Spleen (tissue), 11 donors: ENCODE measurements around the gene DMAC2L. TPM values are rescaled to one million over a fixed set of nuclear protein-coding genes. Genes with fewer than 3 reads are reported as not detected.
A peak's percentile ranks its signal among the peaks of the same experiment; 100 is the strongest.

ENCODE experiments used
- DNase-seq: peaks from one replicate; pipeline ENCODE4 v3.0.0-alpha.2; 2020
- H3K27ac ChIP-seq, 8 donors: fragments of 200-600 bp; sonication (generic) in 7 of 8; 1 replicate in 4 of 8; 2 replicates in 4 of 8; pipeline versions ENCODE4 v1.5.0 to v1.8.0; 2016 to 2021; ENCODE audit warnings: inconsistent platforms in 4 of 8, mild to moderate bottlenecking in 4 of 8, moderate library complexity in 1 of 8
- H3K27me3 ChIP-seq, 7 donors: fragments of 200-600 bp; sonication (generic) in 6 of 7; replicated peaks in 1 of 7; 1 replicate in 4 of 7; 2 replicates in 3 of 7; pipeline versions ENCODE4 v1.5.0 to v1.8.0; 2016 to 2021; ENCODE audit warnings: inconsistent platforms in 3 of 7, mild to moderate bottlenecking in 1 of 7
- H3K36me3 ChIP-seq, 6 donors: fragments of 200-600 bp; sonication (generic) in 5 of 6; 1 replicate in 4 of 6; 2 replicates in 2 of 6; pipeline versions ENCODE4 v1.5.0 to v1.8.0; 2016 to 2021; ENCODE audit warnings: inconsistent platforms in 2 of 6
- H3K4me1 ChIP-seq, 6 donors: fragments of 200-600 bp; sonication (generic) in 5 of 6; 1 replicate in 3 of 6; 2 replicates in 3 of 6; pipeline versions ENCODE4 v1.5.0 to v1.8.0; 2016 to 2021; ENCODE audit warnings: inconsistent platforms in 3 of 6
- H3K4me3 ChIP-seq, 8 donors: fragments of 200-600 bp; sonication (generic) in 7 of 8; 1 replicate in 4 of 8; 2 replicates in 4 of 8; pipeline versions ENCODE4 v1.5.0 to v1.8.0; 2016 to 2021; ENCODE audit warnings: inconsistent platforms in 4 of 8, mild to moderate bottlenecking in 4 of 8, moderate library complexity in 2 of 8
- H3K9me3 ChIP-seq, 8 donors: fragments of 200-600 bp; sonication (generic) in 7 of 8; 1 replicate in 4 of 8; 2 replicates in 4 of 8; pipeline versions ENCODE4 v1.5.0 to v1.8.0; 2016 to 2021; ENCODE audit warnings: inconsistent platforms in 4 of 8
- POLR2A ChIP-seq, 3 donors: fragments of 450-650 bp; IDR thresholded peaks; one replicate each; pipeline ENCODE4 v1.5.1; 2017; ENCODE audit warnings: antibody characterized with exemption in 3 of 3, mild to moderate bottlenecking in 1 of 3
- POLR2AphosphoS5 ChIP-seq, 3 donors: sonication (generic); formaldehyde crosslinking; IDR thresholded peaks; one replicate each; pipeline ENCODE4 v1.5.1; 2017; ENCODE audit warnings: antibody characterized with exemption in 3 of 3
- WGBS, 5 donors: extraction: QIAGEN DNeasy Blood & Tissue Kit in 3 of 5; methylation state at CpG; one replicate each; pipeline versions ENCODE4 v1.1.5 to v1.1.7; 2013 to 2018; 5-methylcytosine and 5-hydroxymethylcytosine counted together
- intact Hi-C: fragments of 100-400 bp; cut with DNase I; formaldehyde crosslinking; loops from one replicate; pipeline ENCODE4 v1.15.0; 2023; ENCODE audit warnings: low total_unique reads
- polyA plus RNA-seq, 3 donors: library from polyadenylated mRNA; stranded (reverse); fragments of 200-250 nt; gene quantifications; one replicate each; pipeline ENCODE4 v1.2.1, GENCODE V29; 2013
- total RNA-seq, 7 donors: library from RNA; depleted of rRNA in 3 of 7; stranded (reverse); fragments of >200 nt in 3 of 7; fragmentation: NEBNext Ultra II Directional in 4 of 7; extraction: Animal tissue kit (Norgen Biotek cat#: 25700) in 4 of 7; gene quantifications; one replicate each; pipeline versions ENCODE4 v1.1.0 to v1.2.1, GENCODE V29; 2016 to 2021
- TF ChIP-seq, protein P1 (sequence below), 11 experiments: fragments of 200-600 bp in 7 of 11; fragments of 450-650 bp in 4 of 11; sonication (generic) in 4 of 11; IDR thresholded peaks in 8 of 11; conservative IDR thresholded peaks in 3 of 11; 1 replicate in 7 of 11; 2 replicates in 4 of 11; pipeline versions ENCODE4 v1.4.0 to v1.8.0; 2016 to 2021; ENCODE audit warnings: antibody characterized with exemption in 11 of 11, inconsistent platforms in 4 of 11, mild to moderate bottlenecking in 1 of 11
- donor health status: healthy with polysubstance abuse.
- donor health status: DM: no; HTN: no; CAD: no; lungs with moderate emphysema.
- donor health status: DM: no; HTN: no; CAD: no.
- donor health status: Bipolar disorder and iron deficiency.
- donor health status: healthy.
- donor health status: DM: no; HTN: no; CAD: no.
- donor health status: DM: yes; HTN: yes; CAD: no.

Gene DMAC2L
- total and polyA plus RNA-seq, 10 donors, result 10.0 to 24.7 (median 18.5) TPM

DNA sequence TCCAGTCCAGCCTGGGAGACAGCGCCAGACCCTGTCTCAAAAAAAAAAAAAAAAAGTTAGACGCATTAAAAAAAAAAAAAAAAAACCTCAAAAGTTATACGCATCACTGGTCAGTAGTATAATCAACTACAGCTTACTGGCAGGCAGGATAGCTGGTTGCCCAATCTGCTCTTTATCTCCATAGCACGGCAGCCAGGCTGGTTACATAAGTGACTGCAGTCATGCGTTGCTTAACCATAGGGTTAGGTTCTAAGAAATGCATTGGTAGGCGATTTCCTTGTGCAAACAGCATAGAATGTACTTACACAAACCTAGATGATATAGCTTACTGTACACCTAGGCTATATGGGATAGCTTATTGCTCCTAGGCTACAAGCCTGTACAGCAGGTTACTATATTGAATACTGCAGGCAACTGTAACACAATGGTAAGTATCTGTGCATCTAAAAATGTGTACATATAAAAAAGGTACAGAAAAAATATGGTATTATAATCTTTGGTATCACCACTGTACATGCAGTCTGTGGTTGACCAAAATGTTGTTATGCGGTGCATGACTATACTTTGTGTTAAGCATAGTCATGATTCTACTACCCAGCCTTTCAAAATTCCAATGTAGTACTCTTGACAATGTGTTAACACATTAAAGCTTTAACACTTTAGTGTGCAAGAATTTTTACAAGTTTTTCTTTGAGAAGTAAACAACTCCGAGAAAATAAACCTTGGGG, 8.2 kb upstream of the DMAC2L start:
- WGBS, 5 donors, result 58 to 87% (median 72%) methylated on average over 8 of the region's 8 CpGs
- DNase-seq, result no peak
- Histone ChIP-seq H3K4me3 (no peak overlapping the region), H3K36me3 (peaks cover 0 to 5% (median 0%) of the 10 kb centered on the region in 6 donors), H3K9me3 (no peaks in the 10 kb centered on the region), H3K27ac (peak overlapping the region in 2 of 8 donors; percentile 32 to 43), H3K4me1 (peaks cover 0 to 6% (median 0%) of the 10 kb centered on the region in 6 donors), H3K27me3 (no peaks in the 10 kb centered on the region)
- TF ChIP-seq, protein P1, sequence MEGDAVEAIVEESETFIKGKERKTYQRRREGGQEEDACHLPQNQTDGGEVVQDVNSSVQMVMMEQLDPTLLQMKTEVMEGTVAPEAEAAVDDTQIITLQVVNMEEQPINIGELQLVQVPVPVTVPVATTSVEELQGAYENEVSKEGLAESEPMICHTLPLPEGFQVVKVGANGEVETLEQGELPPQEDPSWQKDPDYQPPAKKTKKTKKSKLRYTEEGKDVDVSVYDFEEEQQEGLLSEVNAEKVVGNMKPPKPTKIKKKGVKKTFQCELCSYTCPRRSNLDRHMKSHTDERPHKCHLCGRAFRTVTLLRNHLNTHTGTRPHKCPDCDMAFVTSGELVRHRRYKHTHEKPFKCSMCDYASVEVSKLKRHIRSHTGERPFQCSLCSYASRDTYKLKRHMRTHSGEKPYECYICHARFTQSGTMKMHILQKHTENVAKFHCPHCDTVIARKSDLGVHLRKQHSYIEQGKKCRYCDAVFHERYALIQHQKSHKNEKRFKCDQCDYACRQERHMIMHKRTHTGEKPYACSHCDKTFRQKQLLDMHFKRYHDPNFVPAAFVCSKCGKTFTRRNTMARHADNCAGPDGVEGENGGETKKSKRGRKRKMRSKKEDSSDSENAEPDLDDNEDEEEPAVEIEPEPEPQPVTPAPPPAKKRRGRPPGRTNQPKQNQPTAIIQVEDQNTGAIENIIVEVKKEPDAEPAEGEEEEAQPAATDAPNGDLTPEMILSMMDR (IDR thresholded peaks at IDR 0.05 in 8 of 11, conservative IDR thresholded peaks at IDR 0.05 in 3 of 11), result no peak
- TF ChIP-seq POLR2A (IDR thresholded peaks at IDR 0.05) (no peak), POLR2AphosphoS5 (IDR thresholded peaks at IDR 0.05) (peak in 1 of 3 donors; percentile 43)
- intact Hi-C loops, result no loop called here

DNA sequence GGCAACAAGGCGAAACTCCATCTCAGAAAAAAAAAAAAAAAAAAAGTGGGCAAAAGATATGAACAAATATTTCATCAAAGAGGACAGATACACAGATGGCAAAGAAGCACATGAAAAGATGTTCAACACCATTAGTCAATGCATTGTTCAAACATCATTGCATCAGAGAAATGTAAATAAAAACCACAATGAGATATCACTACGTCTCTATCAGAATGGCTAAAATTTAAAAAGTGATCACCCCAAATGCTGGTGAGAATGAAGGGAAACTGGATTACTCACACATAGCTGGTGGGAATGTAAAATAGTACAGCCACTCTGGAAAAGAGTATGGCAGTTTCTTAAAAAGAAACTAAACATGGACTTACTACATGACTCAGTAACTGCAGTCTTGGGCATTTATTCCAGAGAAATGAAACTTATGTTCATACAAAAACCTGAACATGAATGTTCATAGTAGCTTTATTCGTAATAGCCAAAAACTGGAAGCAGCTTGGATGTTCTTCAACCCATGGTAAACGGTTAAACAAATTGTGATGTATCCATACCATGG, 3.7 kb upstream of the DMAC2L start:
- intact Hi-C loops, result no loop called here
- DNase-seq, result no peak
- no peak for TF ChIP-seq POLR2AphosphoS5 (IDR thresholded peaks at IDR 0.05)
- TF ChIP-seq, protein P1 (IDR thresholded peaks at IDR 0.05 in 8 of 11, conservative IDR thresholded peaks at IDR 0.05 in 3 of 11), result no peak
- no peak for TF ChIP-seq POLR2A (IDR thresholded peaks at IDR 0.05)
- Histone ChIP-seq H3K27ac (no peak overlapping the region), H3K36me3 (no peaks in the 10 kb centered on the region), H3K9me3 (no peaks in the 10 kb centered on the region), H3K27me3 (no peaks in the 10 kb centered on the region), H3K4me3 (no peak overlapping the region), H3K4me1 (peaks cover 7 to 34% (median 18%) of the 10 kb centered on the region in 6 donors)
- 80 to 93% (median 87%) methylated on average over 4 of the region's 4 CpGs for WGBS, 5 donors

DNA sequence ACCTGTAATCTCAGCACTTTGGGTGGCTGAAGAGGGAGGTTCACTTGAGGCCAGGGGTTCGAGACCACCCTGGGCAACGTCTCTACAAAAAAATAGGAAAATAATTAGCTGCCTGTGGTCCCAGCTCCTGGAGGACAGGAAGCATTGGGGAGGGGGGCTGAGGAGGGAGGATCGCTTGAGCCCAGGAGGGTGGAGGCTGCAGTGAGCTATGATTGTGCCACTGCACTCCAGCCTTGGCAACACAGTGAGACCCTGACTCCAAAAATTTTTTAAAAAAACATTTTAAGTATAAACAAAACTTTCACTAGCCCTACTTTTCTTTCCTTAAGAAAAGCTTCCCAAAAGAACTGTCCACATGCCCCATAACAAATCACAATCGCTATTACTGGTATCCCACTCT, 1.7 kb upstream of the DMAC2L start:
- H3K4me1 ChIP-seq, result peaks cover 10 to 40% (median 21%) of the 10 kb centered on the region in 6 donors
- peaks cover 0 to 9% (median 0%) of the 10 kb centered on the region in 6 donors for H3K36me3 ChIP-seq
- 93 to 98% (median 95%) methylated on average over 4 of the region's 4 CpGs for WGBS, 5 donors
- H3K27ac ChIP-seq, result no peak overlapping the region
- DNase-seq, result no peak
- H3K9me3 ChIP-seq, result no peaks in the 10 kb centered on the region
- no peak overlapping the region for H3K4me3 ChIP-seq
- H3K27me3 ChIP-seq, result no peaks in the 10 kb centered on the region
- intact Hi-C loops, result no loop called here
- no peak for TF ChIP-seq POLR2AphosphoS5 (IDR thresholded peaks at IDR 0.05)
- TF ChIP-seq POLR2A (IDR thresholded peaks at IDR 0.05), result no peak
- TF ChIP-seq, protein P1 (IDR thresholded peaks at IDR 0.05 in 8 of 11, conservative IDR thresholded peaks at IDR 0.05 in 3 of 11), result no peak

DNA sequence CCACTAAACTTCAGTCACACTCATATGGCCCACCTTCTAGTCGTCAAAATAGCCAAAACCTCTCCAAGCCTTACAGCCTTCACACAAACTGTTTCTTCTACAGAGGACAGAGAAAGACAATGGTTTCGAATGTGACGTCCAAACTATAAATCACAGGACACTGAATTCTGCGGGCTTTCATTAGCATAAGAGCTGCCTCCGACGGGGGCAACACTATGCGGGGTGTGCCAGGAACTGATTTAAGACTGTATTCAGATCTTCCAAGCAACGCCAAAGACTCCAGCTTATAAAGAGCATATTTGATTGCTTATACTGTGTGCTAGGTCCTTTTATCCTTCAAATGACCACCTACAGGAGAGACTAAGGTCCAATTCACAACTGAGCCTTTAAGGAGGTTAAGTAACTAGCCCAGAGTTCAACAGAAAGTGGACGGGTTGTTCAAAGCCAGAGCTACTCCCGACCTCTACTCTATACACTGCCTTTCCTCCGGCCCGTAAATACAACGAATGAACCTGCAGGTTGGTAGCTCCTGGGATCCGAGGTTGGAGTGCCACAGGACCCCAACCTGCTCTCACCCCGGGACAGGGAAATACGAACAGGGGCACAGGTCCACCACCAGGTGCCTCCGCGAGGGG, 670 bp upstream of the DMAC2L start:
- no peak for DNase-seq

More for the DNA sequence above, 670 bp upstream of the DMAC2L start:
- Histone ChIP-seq H3K27ac (peak overlapping the region; percentile 90 to 98 (median 93)), H3K9me3 (no peaks in the 10 kb centered on the region), H3K36me3 (peaks cover 0 to 9% (median 0%) of the 10 kb centered on the region in 6 donors), H3K27me3 (no peaks in the 10 kb centered on the region), H3K4me1 (peaks cover 10 to 40% (median 21%) of the 10 kb centered on the region in 6 donors), H3K4me3 (peak overlapping the region; percentile 68 to 96 (median 86))
- TF ChIP-seq, protein P1 (IDR thresholded peaks at IDR 0.05 in 8 of 11, conservative IDR thresholded peaks at IDR 0.05 in 3 of 11), result peak in 6 of 11 experiments; percentile 27 to 50 (median 48)
- TF ChIP-seq POLR2A (IDR thresholded peaks at IDR 0.05), result no peak
- intact Hi-C loops, result no loop called here
- 3 to 9% (median 5%) methylated on average over 12 to 18 of the region's 18 CpGs for WGBS, 5 donors
